ENCODE results near the gene LYL1.

The LYL1 gene

GRCh38 chr19:13068085-13068846 is 34.4 kb downstream of the LYL1 start:
- no peak overlapping the region for H3K4me3 ChIP-seq (ENCODE audit: control insufficient read depth, low read depth, low read length)
- DNase-seq (ENCODE audit: low read depth), result no peak
- TF ChIP-seq CTCF (conservative IDR thresholded peaks at IDR 0.05; ENCODE audit: control insufficient read depth, insufficient read depth, low read depth, low read length), result no peak

- DNase-seq (ENCODE audit: low read depth), result no peak
- H3K4me3 ChIP-seq (ENCODE audit: control insufficient read depth, low read depth, low read length), result no peak overlapping the region
- no peak for TF ChIP-seq CTCF (conservative IDR thresholded peaks at IDR 0.05; ENCODE audit: control insufficient read depth, insufficient read depth, low read depth, low read length)
Observed at GRCh38 chr19:13066933-13067807, 35.5 kb downstream of the LYL1 start.

GRCh38 chr19:13066226-13066625 is 36.4 kb downstream of the LYL1 start:
- DNase-seq (ENCODE audit: low read depth), result no peak
- TF ChIP-seq CTCF (conservative IDR thresholded peaks at IDR 0.05; ENCODE audit: control insufficient read depth, insufficient read depth, low read depth, low read length), result no peak
- no peak overlapping the region for H3K4me3 ChIP-seq (ENCODE audit: control insufficient read depth, low read depth, low read length)

GRCh38 chr19:13064092-13064489 is 38.6 kb downstream of the LYL1 start:
- H3K4me3 ChIP-seq (ENCODE audit: control insufficient read depth, low read depth, low read length), result no peak overlapping the region
- no peak for TF ChIP-seq CTCF (conservative IDR thresholded peaks at IDR 0.05; ENCODE audit: control insufficient read depth, insufficient read depth, low read depth, low read length)
- no peak for DNase-seq (ENCODE audit: low read depth)

GRCh38 chr19:13063461-13064091 is 39.1 kb downstream of the LYL1 start:
- H3K4me3 ChIP-seq (ENCODE audit: control insufficient read depth, low read depth, low read length), result no peak overlapping the region
- DNase-seq (ENCODE audit: low read depth), result no peak
- no peak for TF ChIP-seq CTCF (conservative IDR thresholded peaks at IDR 0.05; ENCODE audit: control insufficient read depth, insufficient read depth, low read depth, low read length)

- no peak overlapping the region for H3K4me3 ChIP-seq (ENCODE audit: control insufficient read depth, low read depth, low read length)
- TF ChIP-seq CTCF (conservative IDR thresholded peaks at IDR 0.05; ENCODE audit: control insufficient read depth, insufficient read depth, low read depth, low read length), result no peak
- DNase-seq (ENCODE audit: low read depth), result no peak
Observed at GRCh38 chr19:13062317-13062716, 40.3 kb downstream of the LYL1 start.
